GM19239 (cell line): ENCODE data around the gene COX7B2.

ENCODE experiments used
- DNase-seq: peaks from one replicate; pipeline ENCODE4 v3.0.0; 2011; ENCODE audit warnings: low spot score; ENCODE audit not compliant: insufficient read length
- FAIRE-seq: peaks from 2 replicates; lab custom pipeline; 2011; peaks lifted over from hg19 to GRCh38; lab: Jason Lieb, UNC

COX7B2 gene

DNA sequence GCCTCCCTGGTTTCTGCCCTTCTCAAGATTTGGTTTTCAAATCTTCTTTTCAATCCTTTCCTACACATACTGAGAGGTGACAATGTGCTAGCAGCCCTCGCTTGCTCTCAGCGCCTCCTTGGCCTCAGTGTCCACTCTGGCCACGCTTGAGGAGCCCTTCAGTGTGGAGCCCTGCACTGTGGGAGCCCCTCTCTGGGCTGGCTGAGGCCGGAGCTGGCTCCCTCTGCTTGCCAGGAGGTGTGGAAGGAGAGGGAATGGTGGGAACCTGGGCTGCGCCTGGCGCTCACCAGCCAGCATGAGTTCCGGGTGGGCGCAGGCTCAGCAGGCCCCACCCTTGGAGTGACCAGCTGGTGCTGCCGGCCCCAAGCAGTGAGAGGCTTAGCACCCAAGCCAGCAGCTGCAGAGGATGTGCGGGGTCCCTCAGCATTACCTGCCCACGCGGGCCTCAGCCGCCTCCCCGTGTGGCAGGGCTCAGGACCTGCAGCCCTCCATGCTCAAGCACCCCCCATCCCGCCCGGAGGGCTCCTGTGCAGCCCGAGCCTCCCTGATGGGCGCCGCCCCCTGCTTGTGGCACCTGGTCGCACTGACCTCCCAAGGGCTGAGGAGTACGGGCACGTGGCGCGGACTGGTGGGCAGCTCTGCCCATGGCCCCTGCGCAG is 127.5 kb downstream of the COX7B2 start:
- DNase-seq (no peak), FAIRE-seq (no peak)

DNA sequence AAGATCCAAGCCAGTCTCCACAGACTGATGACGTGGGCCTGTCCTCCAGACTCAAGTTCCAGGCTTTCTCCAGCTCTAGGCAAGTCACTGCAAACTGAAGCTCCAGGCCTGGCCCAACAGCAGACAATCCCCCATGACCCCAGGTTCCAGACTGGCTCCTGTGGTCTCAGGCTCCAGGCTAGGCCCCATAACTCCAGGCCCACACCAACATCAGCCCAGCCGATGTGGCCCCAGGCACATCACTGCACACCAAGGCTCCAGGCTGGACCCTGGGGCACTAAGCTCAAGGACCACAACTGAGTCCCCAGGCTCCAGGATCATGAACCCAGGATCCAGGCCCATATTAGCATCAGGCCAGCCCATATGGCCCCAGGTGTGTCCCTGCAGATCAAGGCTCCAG is 143.6 kb downstream of the COX7B2 start:
- DNase-seq (no peak), FAIRE-seq (no peak)

DNA sequence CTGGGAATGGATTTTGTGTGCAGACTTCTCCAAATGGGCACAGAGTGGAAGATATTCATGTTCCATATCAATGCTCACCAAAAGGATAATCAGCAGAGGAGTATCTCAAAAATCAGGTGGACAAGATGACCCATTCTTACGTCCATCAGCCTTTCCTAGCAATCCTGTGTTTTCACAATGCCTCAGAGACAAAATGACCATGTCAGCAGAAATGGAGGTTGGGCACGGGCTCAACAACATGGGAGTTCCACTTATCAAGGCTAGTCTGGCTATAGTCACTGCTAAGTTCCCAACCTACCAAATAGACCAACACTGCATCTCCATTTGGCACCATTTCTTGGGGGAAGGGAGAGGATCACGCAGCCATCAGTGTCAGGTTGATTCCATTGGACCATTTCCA is 179.0 kb downstream of the COX7B2 start:
- FAIRE-seq (no peak), DNase-seq (no peak)

DNA sequence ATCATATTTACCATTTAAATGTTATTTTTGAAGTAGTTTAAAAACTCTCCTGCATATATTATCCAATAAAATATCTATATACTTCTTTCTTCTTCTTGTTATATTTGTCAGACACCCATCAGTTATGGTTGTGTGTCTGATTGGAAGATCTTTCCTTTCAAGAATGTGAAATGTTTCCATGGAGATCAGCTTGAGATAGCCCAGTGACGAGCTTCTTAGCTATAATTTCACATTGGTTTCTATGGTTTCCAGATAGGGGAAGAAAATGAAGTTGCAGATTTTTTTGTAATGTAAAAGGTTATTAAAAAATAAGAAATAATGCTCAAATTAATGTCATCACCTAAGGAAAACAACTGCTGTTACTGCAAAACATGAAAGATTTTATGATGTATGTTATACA is 189.0 kb downstream of the COX7B2 start:
- FAIRE-seq (no peak), DNase-seq (no peak)

DNA sequence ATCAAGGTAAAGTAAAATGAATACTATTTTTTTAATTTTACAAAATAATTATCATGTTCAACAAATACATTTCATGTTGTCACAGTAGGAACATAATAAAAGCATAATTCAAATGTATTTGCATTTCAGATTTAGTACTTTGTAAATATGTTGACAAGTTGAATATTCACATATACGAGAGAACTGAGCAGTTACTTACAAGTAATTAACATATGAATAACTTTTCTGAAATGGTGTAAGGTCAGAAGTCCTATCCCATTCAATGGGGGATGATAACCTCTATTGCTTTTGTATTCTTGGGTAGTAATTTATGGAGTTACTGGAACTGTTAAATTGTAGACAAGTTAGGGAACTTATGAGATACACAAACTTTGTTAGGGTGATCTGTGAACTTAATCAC is 191.1 kb downstream of the COX7B2 start:
- DNase-seq: no peak
- FAIRE-seq: no peak

DNA sequence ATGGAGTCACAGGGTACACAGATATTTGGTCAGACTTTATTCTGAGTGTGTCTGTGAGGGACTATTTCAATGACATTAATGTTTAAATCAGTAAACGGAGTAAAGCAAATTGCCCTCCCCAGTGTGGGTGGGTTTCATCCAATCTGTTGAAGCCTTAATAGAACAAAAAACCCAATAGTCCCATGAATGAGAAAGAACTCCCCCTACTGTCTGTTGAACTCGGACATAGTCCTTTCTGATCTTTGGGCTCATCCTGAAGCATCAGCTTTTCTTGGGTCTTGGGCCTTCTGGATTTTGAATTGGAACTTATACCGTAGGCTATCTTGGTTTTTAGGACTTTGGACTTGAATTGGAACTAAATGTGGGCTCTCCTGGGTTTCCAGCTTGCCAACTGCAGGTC is 193.6 kb downstream of the COX7B2 start:
- DNase-seq (no peak), FAIRE-seq (no peak)

DNA sequence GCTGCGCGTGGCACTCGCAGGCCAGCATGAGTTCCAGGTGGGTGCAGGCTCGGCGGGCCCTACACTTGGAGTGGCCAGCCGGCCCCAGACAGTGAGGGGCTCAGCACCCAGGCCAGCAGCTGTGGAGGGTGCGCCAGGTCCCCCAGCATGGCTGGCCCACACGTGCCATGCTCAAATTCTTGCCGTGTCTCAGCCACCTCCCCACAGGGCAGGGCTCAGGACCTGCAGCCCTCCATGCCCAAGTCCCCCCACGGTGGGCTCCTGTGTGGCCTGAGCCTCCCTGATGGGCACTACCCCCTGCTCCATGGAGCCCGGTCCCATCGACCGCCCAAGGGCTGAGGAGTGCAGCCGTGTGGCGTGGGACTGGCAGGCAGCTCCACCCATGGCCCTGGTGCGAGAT is 210.2 kb downstream of the COX7B2 start:
- DNase-seq (no peak), FAIRE-seq (no peak)
